GM12875 (cell line): ENCODE data around the gene CLDN24.

ENCODE experiments used
- H3K4me3 ChIP-seq: one replicate; pipeline ENCODE4 v1.5.1; 2011; ENCODE audit warnings: low read depth, low read length, control low read depth
- CTCF ChIP-seq: IDR thresholded peaks from 2 replicates; pipeline ENCODE4 v1.5.1; 2011; ENCODE audit warnings: low read depth, mild to moderate bottlenecking, control low read depth, inconsistent platforms, low read length, moderate library complexity, borderline replicate concordance; ENCODE audit not compliant: insufficient read depth

Gene CLDN24

GRCh38 chr4:183352546-183352945 lies 30.3 kb upstream of the CLDN24 start:
- H3K4me3 ChIP-seq = no peak overlapping the region
- TF ChIP-seq CTCF = no peak

- TF ChIP-seq CTCF = no peak
- no peak overlapping the region for H3K4me3 ChIP-seq
Measured at GRCh38 chr4:183350317-183351071, 28.3 kb upstream of the CLDN24 start.

- no peak for TF ChIP-seq CTCF
- no peak overlapping the region for H3K4me3 ChIP-seq
Measured at GRCh38 chr4:183349673-183350072, 27.4 kb upstream of the CLDN24 start.

GRCh38 chr4:183348706-183349659 lies 26.8 kb upstream of the CLDN24 start:
- no peak for TF ChIP-seq CTCF
- no peak overlapping the region for H3K4me3 ChIP-seq

- no peak for TF ChIP-seq CTCF
- H3K4me3 ChIP-seq = no peak overlapping the region
Measured at GRCh38 chr4:183348136-183348535, 25.9 kb upstream of the CLDN24 start.

GRCh38 chr4:183347566-183347965 lies 25.3 kb upstream of the CLDN24 start:
- no peak overlapping the region for H3K4me3 ChIP-seq
- no peak for TF ChIP-seq CTCF

- TF ChIP-seq CTCF = no peak
- H3K4me3 ChIP-seq = no peak overlapping the region
Measured at GRCh38 chr4:183347146-183347545, 24.9 kb upstream of the CLDN24 start.
